Fibroblast of lung (primary cell): Measurements from ENCODE around the gene PRKAR1B.

ENCODE experiments used
- EZH2 ChIP-seq: IDR thresholded peaks from 2 replicates; pipeline ENCODE4 v1.5.1; 2012; ENCODE audit warnings: low read length, control low read depth, mild to moderate bottlenecking; ENCODE audit errors: missing control alignments
- TF ChIP-seq, protein P1 (sequence below), 2 donors: IDR thresholded peaks in 1 of 2; conservative IDR thresholded peaks in 1 of 2; 1 replicate in 1 of 2; 2 replicates in 1 of 2; pipeline ENCODE4 v1.5.1; 2011 to 2012; ENCODE audit warnings: low read length in 2 of 2, control low read depth in 1 of 2, inconsistent platforms in 1 of 2, low read depth in 1 of 2, mild to moderate bottlenecking in 1 of 2

DNA sequence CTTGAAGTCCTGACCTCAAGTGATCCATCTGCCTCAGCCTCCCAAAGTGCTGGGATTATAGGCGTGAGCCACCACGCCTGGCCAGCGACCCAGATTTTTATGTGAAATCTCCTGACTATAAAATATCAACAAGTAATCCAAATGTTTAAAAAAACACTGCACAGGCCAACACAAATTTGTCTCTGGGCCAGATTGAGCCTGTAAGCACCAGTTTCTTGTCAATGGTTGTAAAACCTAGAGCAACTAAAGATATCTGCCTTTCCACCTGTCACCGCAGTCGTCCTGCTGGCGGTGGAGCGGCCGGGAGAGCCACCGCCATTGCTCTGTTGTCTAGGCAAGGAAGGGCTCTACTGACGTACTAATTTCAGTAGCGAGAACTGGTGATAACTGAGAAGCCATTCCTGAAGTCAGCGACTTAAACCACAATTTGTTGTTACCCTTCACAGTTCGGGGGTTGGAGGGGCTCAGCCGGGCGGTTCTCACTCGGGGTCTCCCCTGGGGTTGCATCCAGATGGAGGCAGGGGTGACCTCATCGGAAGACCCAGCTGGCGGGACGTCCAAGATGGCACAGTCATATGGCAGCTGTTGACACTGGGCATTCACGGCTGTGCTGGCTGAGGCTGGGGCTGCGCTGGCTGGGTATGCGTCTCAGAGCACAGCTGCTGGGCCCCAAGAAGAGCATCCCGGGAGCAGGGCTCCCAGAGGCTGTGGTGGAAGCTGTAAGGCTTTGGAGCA, 152.3 kb downstream of the PRKAR1B start:
- TF ChIP-seq, protein P1, sequence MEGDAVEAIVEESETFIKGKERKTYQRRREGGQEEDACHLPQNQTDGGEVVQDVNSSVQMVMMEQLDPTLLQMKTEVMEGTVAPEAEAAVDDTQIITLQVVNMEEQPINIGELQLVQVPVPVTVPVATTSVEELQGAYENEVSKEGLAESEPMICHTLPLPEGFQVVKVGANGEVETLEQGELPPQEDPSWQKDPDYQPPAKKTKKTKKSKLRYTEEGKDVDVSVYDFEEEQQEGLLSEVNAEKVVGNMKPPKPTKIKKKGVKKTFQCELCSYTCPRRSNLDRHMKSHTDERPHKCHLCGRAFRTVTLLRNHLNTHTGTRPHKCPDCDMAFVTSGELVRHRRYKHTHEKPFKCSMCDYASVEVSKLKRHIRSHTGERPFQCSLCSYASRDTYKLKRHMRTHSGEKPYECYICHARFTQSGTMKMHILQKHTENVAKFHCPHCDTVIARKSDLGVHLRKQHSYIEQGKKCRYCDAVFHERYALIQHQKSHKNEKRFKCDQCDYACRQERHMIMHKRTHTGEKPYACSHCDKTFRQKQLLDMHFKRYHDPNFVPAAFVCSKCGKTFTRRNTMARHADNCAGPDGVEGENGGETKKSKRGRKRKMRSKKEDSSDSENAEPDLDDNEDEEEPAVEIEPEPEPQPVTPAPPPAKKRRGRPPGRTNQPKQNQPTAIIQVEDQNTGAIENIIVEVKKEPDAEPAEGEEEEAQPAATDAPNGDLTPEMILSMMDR (conservative IDR thresholded peaks at IDR 0.05 in 1 of 2, IDR thresholded peaks at IDR 0.05 in 1 of 2; ENCODE audit: low read depth in 1 of 2, low read length in 2 of 2) = no peak
- TF ChIP-seq EZH2 = no peak
